Right atrium auricular region (tissue), 2 donors: ENCODE measurements around the gene IGFBP7. TPM values are rescaled to one million over a fixed set of nuclear protein-coding genes. Genes with fewer than 3 reads are reported as not detected.

Experiments
- DNase-seq: peaks from one replicate; pipeline ENCODE4 v3.0.0-alpha.2; 2019; ENCODE audit warnings: low spot score
- H3K27ac ChIP-seq, 2 donors: fragments of 200-600 bp; sonication (generic); 1 replicate in 1 of 2; 2 replicates in 1 of 2; pipeline ENCODE4 v1.5.1; 2016 to 2019
- H3K27me3 ChIP-seq, 2 donors: fragments of 200-600 bp; sonication (generic); one replicate each; pipeline versions ENCODE4 v1.5.1 to v1.6.0; 2017 to 2019
- H3K36me3 ChIP-seq: fragments of 200-600 bp; sonication (generic); one replicate; pipeline ENCODE4 v1.5.1; 2016
- H3K4me1 ChIP-seq, 2 donors: fragments of 200-600 bp; sonication (generic); one replicate each; pipeline versions ENCODE4 v1.5.1 to v1.6.0; 2017 to 2019
- H3K4me3 ChIP-seq, 2 donors: fragments of 200-600 bp; sonication (generic); 1 replicate in 1 of 2; 2 replicates in 1 of 2; pipeline ENCODE4 v1.5.1; 2017 to 2019; ENCODE audit warnings: mild to moderate bottlenecking in 1 of 2, moderate library complexity in 1 of 2
- H3K9me3 ChIP-seq, 2 donors: fragments of 200-600 bp; sonication (generic); one replicate each; pipeline ENCODE4 v1.5.1; 2019
- CTCF ChIP-seq, 2 donors: fragments of 200-600 bp; sonication (generic); IDR thresholded peaks; one replicate each; pipeline ENCODE4 v1.5.1; 2019; ENCODE audit warnings: antibody characterized with exemption in 2 of 2
- total RNA-seq, 2 donors: library from RNA; depleted of rRNA; stranded (reverse); fragments of >200 nt; gene quantifications; one replicate each; pipeline ENCODE4 v1.1.0, GENCODE V29; 2016

The IGFBP7 gene
- total RNA-seq, 2 donors from 2014 or later = 866 to 898 TPM

GRCh38 chr4:57068237-57068981 lies 41.8 kb downstream of the IGFBP7 start:
- no peak for TF ChIP-seq CTCF (IDR thresholded peaks at IDR 0.05)
- no peak for DNase-seq

GRCh38 chr4:57065730-57066482 lies 44.3 kb downstream of the IGFBP7 start:
- Histone ChIP-seq H3K4me1 (peaks cover 0 to 72% of the 10 kb centered on the region in 2 donors), H3K36me3 (no peaks in the 10 kb centered on the region), H3K9me3 (no peaks in the 10 kb centered on the region), H3K27me3 (no peaks in the 10 kb centered on the region), H3K27ac (peak overlapping the region; percentile 49 to 86), H3K4me3 (peak overlapping the region in 1 of 2 donors; percentile 7)
- TF ChIP-seq CTCF (IDR thresholded peaks at IDR 0.05) = no peak
- no peak for DNase-seq

More at GRCh38 chr4:57068237-57068981, 41.8 kb downstream of the IGFBP7 start:
- H3K27me3 ChIP-seq = no peaks in the 10 kb centered on the region
- H3K4me3 ChIP-seq = no peak overlapping the region
- H3K36me3 ChIP-seq = no peaks in the 10 kb centered on the region
- H3K27ac ChIP-seq = peak overlapping the region; percentile 47 to 59
- H3K9me3 ChIP-seq = no peaks in the 10 kb centered on the region
- peaks cover 0 to 60% of the 10 kb centered on the region in 2 donors for H3K4me1 ChIP-seq

GRCh38 chr4:57064811-57065711 lies 45.1 kb downstream of the IGFBP7 start:
- Histone ChIP-seq H3K27ac (peak overlapping the region; percentile 49 to 86), H3K4me1 (peaks cover 0 to 77% of the 10 kb centered on the region in 2 donors), H3K36me3 (no peaks in the 10 kb centered on the region), H3K4me3 (peak overlapping the region in 1 of 2 donors; percentile 7), H3K9me3 (no peaks in the 10 kb centered on the region), H3K27me3 (no peaks in the 10 kb centered on the region)
- TF ChIP-seq CTCF (IDR thresholded peaks at IDR 0.05) = no peak
- DNase-seq = peak; percentile 87

- Histone ChIP-seq H3K27me3 (no peaks in the 10 kb centered on the region), H3K4me1 (peaks cover 0 to 72% of the 10 kb centered on the region in 2 donors), H3K9me3 (no peaks in the 10 kb centered on the region), H3K36me3 (no peaks in the 10 kb centered on the region), H3K4me3 (no peak overlapping the region), H3K27ac (peak overlapping the region; percentile 49 to 86)
- TF ChIP-seq CTCF (IDR thresholded peaks at IDR 0.05) = no peak
- no peak for DNase-seq
These were observed 46.1 kb downstream of the IGFBP7 start for GRCh38 chr4:57064120-57064519.

GRCh38 chr4:57063518-57063917 lies 46.7 kb downstream of the IGFBP7 start:
- Histone ChIP-seq H3K27me3 (no peaks in the 10 kb centered on the region), H3K4me1 (peaks cover 0 to 66% of the 10 kb centered on the region in 2 donors), H3K4me3 (no peak overlapping the region), H3K27ac (peak overlapping the region in 1 of 2 donors; percentile 86), H3K9me3 (no peaks in the 10 kb centered on the region), H3K36me3 (no peaks in the 10 kb centered on the region)
- no peak for DNase-seq
- TF ChIP-seq CTCF (IDR thresholded peaks at IDR 0.05) = no peak
